NCI-H82 treated with DMSO at 0.1 percent for 48 hours (cell line): ENCODE data around the gene CDKAL1.
A peak's percentile ranks its signal among the peaks of the same experiment; 100 is the strongest.
"Not testable (repeated sequence)": the region's sequence is repeated elsewhere in the genome, so short reads cannot be mapped to it uniquely, and the experiment has no call there.

Source experiments
- DNase-seq: peaks from one replicate; lab custom pipeline; 2025; ENCODE audit not compliant: unreplicated experiment; lab: John Stamatoyannopoulos, UW

Gene CDKAL1

GRCh38 chr6:20706238-20706938 lies 172.1 kb downstream of the CDKAL1 start:
- peak; percentile 97 for DNase-seq

- DNase-seq: peak; percentile 93
Measured at GRCh38 chr6:20706939-20707485, 172.8 kb downstream of the CDKAL1 start.

GRCh38 chr6:20707870-20708269 lies 173.6 kb downstream of the CDKAL1 start:
- no peak for DNase-seq

GRCh38 chr6:20708367-20709124 lies 174.3 kb downstream of the CDKAL1 start:
- peak; percentile 91 for DNase-seq

- DNase-seq: peak; percentile 31
Measured at GRCh38 chr6:20709451-20709850, 175.2 kb downstream of the CDKAL1 start.

GRCh38 chr6:20710341-20710740 lies 176.1 kb downstream of the CDKAL1 start:
- no peak for DNase-seq

GRCh38 chr6:20711518-20711917 lies 177.3 kb downstream of the CDKAL1 start:
- no peak for DNase-seq

GRCh38 chr6:20712011-20712410 lies 177.8 kb downstream of the CDKAL1 start:
- DNase-seq: no peak

- DNase-seq: no peak
Measured at GRCh38 chr6:20715135-20715806, 181.0 kb downstream of the CDKAL1 start.

- no peak for DNase-seq
Measured at GRCh38 chr6:20716865-20717264, 182.6 kb downstream of the CDKAL1 start.

- peak; percentile 22 for DNase-seq
Measured at GRCh38 chr6:20717743-20718142, 183.5 kb downstream of the CDKAL1 start.

- DNase-seq: no peak
Measured at GRCh38 chr6:20718705-20719653, 184.7 kb downstream of the CDKAL1 start.

GRCh38 chr6:20719980-20720379 lies 185.7 kb downstream of the CDKAL1 start:
- no peak for DNase-seq

GRCh38 chr6:20721121-20721520 lies 186.9 kb downstream of the CDKAL1 start:
- DNase-seq: not testable (repeated sequence)

- no peak for DNase-seq
Measured at GRCh38 chr6:20722455-20722854, 188.2 kb downstream of the CDKAL1 start.

- DNase-seq: no peak
Measured at GRCh38 chr6:20723236-20723635, 189.0 kb downstream of the CDKAL1 start.

GRCh38 chr6:20724443-20725190 lies 190.4 kb downstream of the CDKAL1 start:
- peak; percentile 21 for DNase-seq

- not testable (repeated sequence) for DNase-seq
Measured at GRCh38 chr6:20725235-20725634, 191.0 kb downstream of the CDKAL1 start.

GRCh38 chr6:20729086-20729485 lies 194.8 kb downstream of the CDKAL1 start:
- peak; percentile 85 for DNase-seq

GRCh38 chr6:20732362-20732761 lies 198.1 kb downstream of the CDKAL1 start:
- DNase-seq: peak; percentile 71
